GM12878 (cell line): ENCODE data around the gene ACSF2. TPM values are rescaled to one million over a fixed set of nuclear protein-coding genes. Genes with fewer than 3 reads are reported as not detected.

ENCODE experiments used
- CBFB ChIP-seq: IDR thresholded peaks from 2 replicates; pipeline ENCODE4 v1.6.1; 2016; ENCODE audit warnings: antibody characterized with exemption, low read depth
- CBX5 ChIP-seq: sonication (generic); IDR thresholded peaks from 2 replicates; pipeline ENCODE4 v1.6.1; 2016; ENCODE audit warnings: low read depth, moderate library complexity, mild to moderate bottlenecking, inconsistent platforms
- EED ChIP-seq: sonication (generic); IDR thresholded peaks from 2 replicates; pipeline ENCODE4 v1.6.1; 2016; ENCODE audit warnings: antibody characterized with exemption, low read depth
- EP300 ChIP-seq, 2 experiments: fragments of 150-350 bp in 1 of 2; IDR thresholded peaks; 2 replicates each; pipeline ENCODE4 v1.6.1; 2011 to 2012; ENCODE audit warnings: low read depth in 2 of 2, low read length in 2 of 2, borderline replicate concordance in 1 of 2, improper control_type of control experiment in 1 of 2, inconsistent platforms in 1 of 2; ENCODE audit not compliant: control insufficient read depth in 1 of 2
- FOXM1 ChIP-seq: IDR thresholded peaks from 2 replicates; pipeline ENCODE4 v1.6.1; 2012; ENCODE audit warnings: low read depth, mild to moderate bottlenecking, inconsistent platforms, low read length, moderate library complexity
- LARP7 ChIP-seq: fragments of 450-650 bp; IDR thresholded peaks from 2 replicates; pipeline ENCODE4 v1.6.1; 2017; ENCODE audit warnings: mild to moderate bottlenecking
- NBN ChIP-seq: fragments of 450-650 bp; IDR thresholded peaks from 2 replicates; pipeline ENCODE4 v1.6.1; 2016
- NFYB ChIP-seq: IDR thresholded peaks from 2 replicates; pipeline ENCODE4 v1.6.1; 2011; ENCODE audit warnings: low read depth, mild to moderate bottlenecking, low read length, improper control_type of control experiment, moderate library complexity; ENCODE audit not compliant: insufficient read depth
- NR2C1 ChIP-seq: fragments of 450-650 bp; IDR thresholded peaks from 2 replicates; pipeline ENCODE4 v1.6.1; 2017; ENCODE audit warnings: antibody characterized with exemption, mild to moderate bottlenecking, moderate library complexity
- NRF1 ChIP-seq: conservative IDR thresholded peaks from 2 replicates; pipeline ENCODE4 v1.6.1; 2011; ENCODE audit warnings: mild to moderate bottlenecking, low read depth, low read length, improper control_type of control experiment
- POLR2AphosphoS5 ChIP-seq: IDR thresholded peaks from 2 replicates; pipeline ENCODE4 v1.6.1; 2011; ENCODE audit warnings: mild to moderate bottlenecking, low read length, inconsistent platforms
- RAD51 ChIP-seq: fragments of 450-650 bp; IDR thresholded peaks from 2 replicates; pipeline ENCODE4 v1.6.1; 2016; ENCODE audit warnings: moderate library complexity, mild to moderate bottlenecking, inconsistent platforms
- RCOR1 ChIP-seq: conservative IDR thresholded peaks from 2 replicates; pipeline ENCODE4 v1.6.1; 2012; ENCODE audit warnings: low read depth, low read length, improper control_type of control experiment
- RELA ChIP-seq: fragments of 450-650 bp; IDR thresholded peaks from 2 replicates; pipeline ENCODE4 v1.8.0; 2014; ENCODE audit warnings: borderline replicate concordance; ENCODE audit not compliant: partially characterized antibody
- SMARCA5 ChIP-seq: fragments of 450-650 bp; IDR thresholded peaks from 2 replicates; pipeline ENCODE4 v1.6.1; 2017; ENCODE audit warnings: mild to moderate bottlenecking
- STAT1 ChIP-seq: fragments of 450-650 bp; conservative IDR thresholded peaks from 2 replicates; pipeline ENCODE4 v1.6.1; 2014; ENCODE audit warnings: antibody characterized with exemption, mild to moderate bottlenecking
- SUPT20H ChIP-seq: IDR thresholded peaks from 2 replicates; pipeline ENCODE4 v1.6.1; 2011; ENCODE audit warnings: low read depth, mild to moderate bottlenecking, low read length, moderate library complexity, borderline replicate concordance; ENCODE audit not compliant: control insufficient read depth
- ZNF207 ChIP-seq: fragments of 450-650 bp; IDR thresholded peaks from 2 replicates; pipeline ENCODE4 v1.6.1; 2014; ENCODE audit warnings: antibody characterized with exemption, mild to moderate bottlenecking, borderline replicate concordance
- ZNF384 ChIP-seq: IDR thresholded peaks from 2 replicates; pipeline ENCODE4 v1.6.1; 2012; ENCODE audit warnings: low read depth, mild to moderate bottlenecking, low read length, improper control_type of control experiment, borderline replicate concordance
- polyA plus RNA-seq, 11 experiments: library from polyadenylated mRNA; depleted of rRNA in 4 of 11; unstranded in 6 of 11; stranded (reverse) in 5 of 11; fragments of >200 nt; fragmentation: Nextera tagmentation in 4 of 11; fragmentation: Illumina TruSeq in 1 of 11; extraction: Ambion mirVana in 4 of 11; extraction: Trizol in 1 of 11; gene quantifications; 1 replicate in 1 of 11; 2 replicates in 10 of 11; pipeline versions ENCODE4 v1.2.1 to v1.2.3, GENCODE V29; 2011 to 2016; ENCODE audit warnings: inconsistent platforms in 2 of 11, missing spikeins in 2 of 11, low read depth in 1 of 11
- total RNA-seq, 4 experiments: library from RNA; depleted of rRNA in 3 of 4; stranded (reverse); fragments of >200 nt in 3 of 4; fragmentation: Illumina TruSeq in 1 of 4; extraction: Trizol in 1 of 4; gene quantifications; 2 replicates each; pipeline versions ENCODE4 v1.2.1 to v1.2.3, GENCODE V29; 2013 to 2021
- TF ChIP-seq, protein P1 (sequence below): IDR thresholded peaks from 2 replicates; pipeline ENCODE4 v1.6.1; 2012; ENCODE audit warnings: low read depth, low read length, improper control_type of control experiment
- TF ChIP-seq, protein P2 (sequence below): fragments of 450-650 bp; IDR thresholded peaks from 2 replicates; pipeline ENCODE4 v1.6.1; 2018; ENCODE audit warnings: borderline replicate concordance, mild to moderate bottlenecking; ENCODE audit not compliant: partially characterized antibody
- TF ChIP-seq, protein P3 (sequence below): fragments of 450-650 bp; IDR thresholded peaks from 2 replicates; pipeline ENCODE4 v1.6.1; 2017; ENCODE audit warnings: antibody characterized with exemption, mild to moderate bottlenecking, moderate library complexity
- TF ChIP-seq, protein P4 (sequence below): IDR thresholded peaks from 2 replicates; pipeline ENCODE4 v1.6.1; 2012; ENCODE audit warnings: low read depth, low read length, improper control_type of control experiment

The ACSF2 gene
- total and polyA plus RNA-seq, 10 of the 15 experiments (the other 5 are each of a cell fraction or from before 2014, with no cell fraction given), result 7.1 to 32.8 (median 16.8) TPM

DNA sequence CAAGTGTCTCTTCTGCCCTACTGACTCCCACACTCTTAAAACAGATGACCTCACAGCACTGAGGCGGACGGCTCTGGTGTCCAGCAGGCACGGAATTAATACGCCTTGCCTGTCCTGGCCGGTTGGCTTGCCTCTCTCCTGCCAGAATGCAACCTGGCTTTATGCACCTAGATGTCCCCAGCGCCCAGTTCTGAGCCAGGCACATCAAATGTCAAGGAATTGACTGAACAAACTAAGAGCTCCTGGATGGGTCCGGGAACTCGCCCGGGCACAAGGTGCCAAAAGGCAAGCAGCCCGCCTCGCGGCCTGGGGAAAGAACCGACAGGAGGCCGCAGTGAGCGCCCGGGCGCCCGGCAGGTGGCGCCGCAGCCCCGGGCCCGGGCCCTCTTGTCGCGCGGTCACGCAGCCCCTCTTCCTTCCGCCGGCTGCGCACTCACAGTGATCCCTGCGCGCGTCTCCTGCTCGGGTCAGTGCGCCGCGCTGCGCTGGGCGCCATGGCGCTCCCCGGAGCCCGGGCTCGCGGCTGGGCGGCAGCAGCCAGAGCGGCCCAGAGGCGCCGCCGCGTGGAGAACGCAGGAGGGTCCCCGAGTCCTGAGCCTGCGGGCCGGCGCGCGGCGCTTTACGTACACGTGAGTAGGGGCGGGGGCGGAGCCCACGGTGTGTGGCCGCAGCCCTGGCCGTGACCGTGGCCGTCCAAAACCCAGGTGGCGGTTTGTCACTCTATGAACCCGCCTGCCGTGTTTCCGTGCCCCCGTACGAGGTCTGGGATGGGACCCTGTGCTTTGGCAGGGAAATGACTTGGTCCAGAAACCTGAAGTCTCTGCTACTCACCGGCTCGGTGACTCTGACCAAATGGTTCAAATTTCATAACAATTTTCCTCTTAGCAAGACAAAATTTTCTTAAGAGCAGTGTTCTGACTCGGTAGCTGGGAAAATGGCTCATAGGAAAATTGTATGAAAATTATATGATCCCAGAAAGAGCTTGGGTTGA lies 52.7 kb downstream of the ACSF2 start, which contains the start of gene RSAD1 (continued):
- TF ChIP-seq NFYB (no peak), NR2C1 (peak; percentile 89), CBFB (no peak), SUPT20H (no peak), RELA (peak; percentile 72), STAT1 (peak; percentile 92; the same call in 1 of the 2 replicates), RAD51 (no peak), NBN (no peak), POLR2AphosphoS5 (peak; percentile 74), RCOR1 (peak; percentile 78; the same call in 1 of the 2 replicates), CBX5 (no peak), EP300 (IDR thresholded peaks at IDR 0.05; ENCODE audit: borderline replicate concordance in 1 of 2, control insufficient read depth in 1 of 2, low read depth in 2 of 2, low read length in 2 of 2) (no peak), ZNF384 (no peak), SMARCA5 (peak; percentile 99), ZNF207 (peak; percentile 98), FOXM1 (no peak; the same call in 1 of the 2 replicates), EED (no peak), NRF1 (peak; percentile 45), LARP7 (peak; percentile 99)
- TF ChIP-seq, protein P1, sequence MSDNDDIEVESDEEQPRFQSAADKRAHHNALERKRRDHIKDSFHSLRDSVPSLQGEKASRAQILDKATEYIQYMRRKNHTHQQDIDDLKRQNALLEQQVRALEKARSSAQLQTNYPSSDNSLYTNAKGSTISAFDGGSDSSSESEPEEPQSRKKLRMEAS, result peak; percentile 89
- TF ChIP-seq, protein P2, sequence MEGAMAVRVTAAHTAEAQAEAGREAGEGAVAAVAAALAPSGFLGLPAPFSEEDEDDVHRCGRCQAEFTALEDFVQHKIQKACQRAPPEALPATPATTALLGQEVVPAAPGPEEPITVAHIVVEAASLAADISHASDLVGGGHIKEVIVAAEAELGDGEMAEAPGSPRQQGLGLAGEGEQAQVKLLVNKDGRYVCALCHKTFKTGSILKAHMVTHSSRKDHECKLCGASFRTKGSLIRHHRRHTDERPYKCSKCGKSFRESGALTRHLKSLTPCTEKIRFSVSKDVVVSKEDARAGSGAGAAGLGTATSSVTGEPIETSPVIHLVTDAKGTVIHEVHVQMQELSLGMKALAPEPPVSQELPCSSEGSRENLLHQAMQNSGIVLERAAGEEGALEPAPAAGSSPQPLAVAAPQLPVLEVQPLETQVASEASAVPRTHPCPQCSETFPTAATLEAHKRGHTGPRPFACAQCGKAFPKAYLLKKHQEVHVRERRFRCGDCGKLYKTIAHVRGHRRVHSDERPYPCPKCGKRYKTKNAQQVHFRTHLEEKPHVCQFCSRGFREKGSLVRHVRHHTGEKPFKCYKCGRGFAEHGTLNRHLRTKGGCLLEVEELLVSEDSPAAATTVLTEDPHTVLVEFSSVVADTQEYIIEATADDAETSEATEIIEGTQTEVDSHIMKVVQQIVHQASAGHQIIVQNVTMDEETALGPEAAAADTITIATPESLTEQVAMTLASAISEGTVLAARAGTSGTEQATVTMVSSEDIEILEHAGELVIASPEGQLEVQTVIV, result no peak
- TF ChIP-seq, protein P3, sequence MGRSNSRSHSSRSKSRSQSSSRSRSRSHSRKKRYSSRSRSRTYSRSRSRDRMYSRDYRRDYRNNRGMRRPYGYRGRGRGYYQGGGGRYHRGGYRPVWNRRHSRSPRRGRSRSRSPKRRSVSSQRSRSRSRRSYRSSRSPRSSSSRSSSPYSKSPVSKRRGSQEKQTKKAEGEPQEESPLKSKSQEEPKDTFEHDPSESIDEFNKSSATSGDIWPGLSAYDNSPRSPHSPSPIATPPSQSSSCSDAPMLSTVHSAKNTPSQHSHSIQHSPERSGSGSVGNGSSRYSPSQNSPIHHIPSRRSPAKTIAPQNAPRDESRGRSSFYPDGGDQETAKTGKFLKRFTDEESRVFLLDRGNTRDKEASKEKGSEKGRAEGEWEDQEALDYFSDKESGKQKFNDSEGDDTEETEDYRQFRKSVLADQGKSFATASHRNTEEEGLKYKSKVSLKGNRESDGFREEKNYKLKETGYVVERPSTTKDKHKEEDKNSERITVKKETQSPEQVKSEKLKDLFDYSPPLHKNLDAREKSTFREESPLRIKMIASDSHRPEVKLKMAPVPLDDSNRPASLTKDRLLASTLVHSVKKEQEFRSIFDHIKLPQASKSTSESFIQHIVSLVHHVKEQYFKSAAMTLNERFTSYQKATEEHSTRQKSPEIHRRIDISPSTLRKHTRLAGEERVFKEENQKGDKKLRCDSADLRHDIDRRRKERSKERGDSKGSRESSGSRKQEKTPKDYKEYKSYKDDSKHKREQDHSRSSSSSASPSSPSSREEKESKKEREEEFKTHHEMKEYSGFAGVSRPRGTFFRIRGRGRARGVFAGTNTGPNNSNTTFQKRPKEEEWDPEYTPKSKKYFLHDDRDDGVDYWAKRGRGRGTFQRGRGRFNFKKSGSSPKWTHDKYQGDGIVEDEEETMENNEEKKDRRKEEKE, result peak; percentile 67; the same call in 1 of the 2 replicates
- TF ChIP-seq, protein P4, sequence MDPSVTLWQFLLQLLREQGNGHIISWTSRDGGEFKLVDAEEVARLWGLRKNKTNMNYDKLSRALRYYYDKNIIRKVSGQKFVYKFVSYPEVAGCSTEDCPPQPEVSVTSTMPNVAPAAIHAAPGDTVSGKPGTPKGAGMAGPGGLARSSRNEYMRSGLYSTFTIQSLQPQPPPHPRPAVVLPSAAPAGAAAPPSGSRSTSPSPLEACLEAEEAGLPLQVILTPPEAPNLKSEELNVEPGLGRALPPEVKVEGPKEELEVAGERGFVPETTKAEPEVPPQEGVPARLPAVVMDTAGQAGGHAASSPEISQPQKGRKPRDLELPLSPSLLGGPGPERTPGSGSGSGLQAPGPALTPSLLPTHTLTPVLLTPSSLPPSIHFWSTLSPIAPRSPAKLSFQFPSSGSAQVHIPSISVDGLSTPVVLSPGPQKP, result peak; percentile 71
